HG02970 (cell line): ENCODE data around the gene KAT6B.
"Not testable (repeated sequence)": the region's sequence is repeated elsewhere in the genome, so short reads cannot be mapped to it uniquely, and the experiment has no call there.

Source experiments
- ATAC-seq: cut with Tn5 transposase; IDR thresholded peaks from one replicate; pipeline ENCODE4 v1.9.1; 2021; ENCODE audit warnings: mild to moderate bottlenecking, moderate library complexity, moderate number of reproducible peaks; ENCODE audit not compliant: unreplicated experiment, low FRiP score

Gene KAT6B

DNA sequence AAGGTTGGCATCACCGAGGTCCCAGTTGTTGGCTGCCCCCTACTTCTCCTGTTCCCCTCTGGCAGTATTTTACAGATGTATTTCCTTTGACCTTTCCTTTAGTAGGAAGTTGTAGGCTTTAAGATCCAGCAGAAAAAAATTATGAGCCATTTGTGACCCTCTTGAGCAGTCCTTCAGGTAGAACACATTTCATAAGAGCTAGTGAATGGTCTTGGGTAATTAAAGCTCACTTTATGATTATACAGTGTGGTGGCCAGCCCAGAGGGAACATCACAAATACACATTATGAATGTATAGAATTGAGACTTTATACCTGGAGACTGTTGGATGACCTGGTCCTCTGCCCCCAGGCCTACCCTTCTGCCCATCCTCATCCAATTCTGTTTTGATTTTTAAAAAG, 57.0 kb downstream of the KAT6B start:
- no peak for ATAC-seq

DNA sequence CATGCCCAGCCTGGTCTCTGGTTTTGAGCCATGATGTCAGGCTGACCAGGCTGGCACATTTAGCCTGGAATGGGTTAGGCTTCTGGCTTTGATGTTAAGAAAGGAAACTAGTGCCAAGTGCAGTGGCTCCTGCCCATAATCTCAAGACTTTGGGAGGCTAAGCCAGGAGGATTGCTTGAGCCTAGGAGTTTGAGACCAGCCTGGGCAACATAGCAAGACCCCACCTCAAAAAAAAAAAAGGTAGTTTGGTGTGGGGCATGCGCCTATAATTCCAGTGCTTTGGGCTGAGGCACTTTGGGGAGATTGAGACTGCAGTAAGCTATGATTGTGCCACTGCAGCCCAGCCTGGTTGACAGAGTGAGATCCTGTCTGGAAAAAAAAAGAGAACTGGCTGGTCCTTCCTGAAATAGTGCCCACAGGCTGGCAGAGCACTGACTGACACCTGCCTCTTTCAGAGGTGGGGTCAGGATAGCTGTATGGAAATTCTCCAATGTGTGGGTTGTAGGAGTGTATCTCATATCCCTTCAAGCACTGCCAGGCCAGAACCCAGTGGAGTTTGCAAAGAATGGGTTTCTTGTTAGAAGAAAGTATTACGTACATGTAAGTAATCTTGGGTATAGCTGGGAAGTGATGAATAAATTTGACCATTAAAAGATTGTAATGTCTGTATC, 61.3 kb downstream of the KAT6B start:
- no peak for ATAC-seq

- no peak for ATAC-seq
These were observed 62.7 kb downstream of the KAT6B start for GRCh38 chr10:74888962-74889661.

DNA sequence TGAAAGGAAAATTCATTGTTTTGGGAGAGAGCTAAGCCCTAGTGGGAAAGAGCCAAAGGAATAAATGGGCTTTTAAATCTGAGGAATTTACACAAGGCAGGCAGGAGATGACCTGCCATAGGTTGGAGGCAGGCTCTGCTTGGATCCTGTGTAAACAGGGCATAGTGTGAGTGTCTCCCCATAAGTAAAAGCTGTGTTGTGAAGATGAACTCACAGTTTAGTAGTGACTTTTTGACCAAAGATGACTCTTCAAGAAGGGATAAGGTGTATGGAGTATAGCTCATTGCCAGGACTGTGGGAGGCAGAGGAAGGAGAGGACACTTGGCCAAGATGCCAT, 63.2 kb downstream of the KAT6B start:
- no peak for ATAC-seq

GRCh38 chr10:74890460-74890859, 64.1 kb downstream of the KAT6B start:
- no peak for ATAC-seq

GRCh38 chr10:74891053-74891452, 64.7 kb downstream of the KAT6B start:
- ATAC-seq = no peak

- no peak for ATAC-seq
These were observed 66.4 kb downstream of the KAT6B start for GRCh38 chr10:74892839-74893238.

DNA sequence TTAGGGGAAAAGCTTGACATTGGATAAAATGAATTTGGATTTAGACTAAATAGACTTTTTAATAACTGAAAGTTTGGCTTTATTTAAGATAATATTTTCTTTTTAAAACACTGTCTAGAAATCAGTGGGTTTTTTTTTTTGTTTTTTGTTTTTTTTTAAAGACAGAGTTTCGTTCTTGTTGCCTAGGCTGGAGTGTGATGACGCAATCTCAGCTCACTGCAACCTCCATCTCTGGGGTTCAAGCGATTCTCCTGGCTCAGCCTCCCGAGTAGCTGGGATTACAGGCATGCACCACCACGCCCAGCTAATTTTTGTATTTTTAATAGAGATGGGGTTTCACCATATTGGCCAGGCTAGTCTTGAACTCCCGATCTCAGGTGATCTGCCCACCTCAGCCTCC, 66.9 kb downstream of the KAT6B start:
- ATAC-seq = not testable (repeated sequence)

DNA sequence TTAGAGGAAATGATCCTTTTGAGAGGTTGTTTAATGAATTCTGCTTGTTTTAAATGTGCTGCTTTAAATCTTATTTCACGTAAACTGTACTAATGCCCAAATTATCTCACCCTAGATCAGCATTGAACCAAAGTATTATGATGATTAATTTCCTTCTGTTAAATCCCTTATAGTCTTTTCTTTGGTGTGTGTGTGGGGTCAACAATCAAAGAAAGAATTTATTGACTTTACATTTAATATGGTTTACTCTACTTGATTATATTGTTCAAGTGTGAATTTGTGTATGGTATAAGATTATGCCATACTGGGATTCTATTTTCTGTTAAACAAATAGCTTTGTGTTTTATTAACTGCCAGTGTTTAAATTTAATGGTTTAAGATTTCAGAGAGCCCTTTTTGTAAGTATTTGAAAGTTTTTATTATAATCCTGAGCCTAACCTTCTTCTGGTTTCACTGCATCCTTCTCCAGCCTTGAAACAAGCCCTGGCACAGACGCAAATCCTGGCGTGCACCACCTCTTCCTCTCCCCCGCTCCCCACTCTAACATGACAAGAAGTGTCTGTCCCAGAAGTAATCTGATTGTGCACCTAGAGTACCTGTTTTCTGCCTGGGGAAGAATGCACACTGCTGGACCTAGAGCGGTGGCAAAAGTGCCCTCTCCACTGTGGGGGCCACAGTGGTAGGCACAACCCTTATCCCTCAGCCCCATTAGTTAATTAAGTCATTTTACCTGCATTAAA, 70.6 kb downstream of the KAT6B start:
- no peak for ATAC-seq

GRCh38 chr10:74898201-74898976, 72.0 kb downstream of the KAT6B start:
- ATAC-seq = no peak

- no peak for ATAC-seq
These were observed 73.9 kb downstream of the KAT6B start for GRCh38 chr10:74900297-74900696.

GRCh38 chr10:74901301-74901700, 74.9 kb downstream of the KAT6B start:
- ATAC-seq = no peak

GRCh38 chr10:74901867-74902450, 75.6 kb downstream of the KAT6B start:
- no peak for ATAC-seq

- no peak for ATAC-seq
These were observed 77.1 kb downstream of the KAT6B start for GRCh38 chr10:74903491-74903890.

DNA sequence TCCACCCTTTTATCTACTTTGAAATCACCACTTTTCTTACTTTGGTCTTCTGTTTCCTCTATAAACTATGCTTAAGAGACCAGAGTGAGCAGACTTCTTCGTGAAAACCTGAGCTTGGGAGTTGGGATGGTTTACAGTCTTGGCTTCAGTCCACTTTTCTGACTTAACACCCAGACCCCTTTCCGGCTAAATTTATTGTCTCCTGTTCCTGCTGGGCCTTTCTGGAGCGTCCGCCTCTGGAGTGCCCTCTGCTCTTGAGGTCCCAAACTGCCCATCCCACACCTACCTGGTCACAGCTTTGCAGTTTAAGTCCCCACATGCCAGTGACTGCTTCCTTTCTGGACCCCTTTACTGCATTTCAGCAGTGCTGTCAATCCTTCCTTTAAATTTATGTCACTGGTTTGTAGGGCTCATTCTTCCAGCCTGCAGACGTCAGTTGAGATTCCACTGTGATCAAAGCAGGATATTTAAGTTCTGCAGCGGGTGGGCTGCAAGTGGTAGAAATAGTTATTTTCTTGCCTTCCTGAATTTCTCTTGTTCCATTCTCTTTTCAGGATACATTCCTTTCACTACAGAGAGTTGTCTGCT, 80.3 kb downstream of the KAT6B start:
- ATAC-seq = no peak

DNA sequence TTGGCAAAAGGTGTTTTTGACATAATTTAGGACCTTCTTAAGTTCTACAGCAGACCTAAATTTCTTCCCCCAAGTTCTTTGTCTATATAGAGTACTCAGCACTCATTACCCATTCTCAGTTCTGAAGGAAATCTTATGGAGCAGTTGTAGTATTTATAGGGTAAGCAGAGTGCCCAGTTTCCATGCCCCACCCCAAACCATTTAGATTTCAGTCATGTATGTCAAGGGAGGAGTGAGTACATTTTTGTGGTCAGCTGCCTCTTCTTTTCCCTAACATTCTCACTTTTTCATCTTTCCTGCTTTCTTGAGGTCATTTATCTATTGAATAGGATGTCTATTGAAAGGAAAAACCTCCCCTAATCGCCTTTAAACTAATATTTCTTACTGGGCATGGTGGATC, 83.3 kb downstream of the KAT6B start:
- no peak for ATAC-seq

GRCh38 chr10:74910241-74910975, 84.0 kb downstream of the KAT6B start:
- ATAC-seq = no peak

- no peak for ATAC-seq
These were observed 84.6 kb downstream of the KAT6B start for GRCh38 chr10:74910976-74911350.

DNA sequence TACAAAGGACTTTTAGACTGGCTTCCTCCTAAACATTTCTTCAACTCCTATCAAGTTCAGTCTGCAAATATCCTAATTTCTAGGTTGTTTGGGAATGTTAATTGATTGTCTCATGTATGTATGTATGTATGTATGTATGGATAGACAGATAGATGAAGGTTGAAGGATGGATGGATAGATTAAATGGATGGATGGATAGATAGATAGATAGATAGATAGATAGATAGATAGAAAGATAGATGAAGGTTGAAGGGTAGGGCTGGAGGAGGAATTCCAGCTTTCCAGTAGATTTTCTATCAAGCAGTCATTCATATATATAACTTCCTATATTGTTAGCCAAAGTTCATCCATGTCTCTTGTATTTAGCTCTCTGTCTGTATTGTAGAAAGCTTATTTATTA, 85.8 kb downstream of the KAT6B start:
- ATAC-seq = no peak

- no peak for ATAC-seq
These were observed 86.3 kb downstream of the KAT6B start for GRCh38 chr10:74912682-74913081.
